SK-N-MC (cell line): ENCODE data around the gene LRMDA.

ENCODE experiments used
- DNase-seq: peaks from one replicate; pipeline ENCODE4 v3.0.0-alpha.2; 2011; ENCODE audit warnings: low read depth, low spot score
- H3K27ac ChIP-seq: fragments of 200-600 bp; sonication (generic); 2 replicates; pipeline ENCODE4 v1.5.1; 2016; ENCODE audit warnings: mixed run types
- H3K36me3 ChIP-seq: fragments of 200-600 bp; sonication (generic); 2 replicates; pipeline ENCODE4 v1.6.1; 2017; ENCODE audit warnings: antibody characterized with exemption, low read length, mixed read lengths; ENCODE audit not compliant: insufficient read depth
- H3K4me3 ChIP-seq: fragments of 200-600 bp; sonication (generic); 2 replicates; pipeline ENCODE4 v1.5.1; 2016
- H3K9ac ChIP-seq: fragments of 200-600 bp; sonication (generic); 2 replicates; pipeline ENCODE4 v1.8.0; 2017; ENCODE audit warnings: mixed run types, mixed read lengths; ENCODE audit not compliant: insufficient read length
- H3K9me3 ChIP-seq: fragments of 200-600 bp; sonication (generic); 2 replicates; pipeline ENCODE4 v1.6.1; 2017; ENCODE audit warnings: low read depth, mild to moderate bottlenecking, antibody characterized with exemption, low read length, moderate library complexity, mixed read lengths
- EZH2 ChIP-seq: fragments of 200-600 bp; sonication (generic); IDR thresholded peaks from one replicate; pipeline ENCODE4 v1.6.1; 2017; ENCODE audit warnings: antibody characterized with exemption
- FOXP2 ChIP-seq: optimal IDR thresholded peaks from 2 replicates; pipeline ENCODE3; 2011; ENCODE audit warnings: mild to moderate bottlenecking, moderate library complexity; ENCODE audit not compliant: insufficient read depth; ENCODE audit errors: extremely low read length, control extremely low read depth
- POLR2AphosphoS5 ChIP-seq: IDR thresholded peaks from 2 replicates; pipeline ENCODE4 v1.6.1; 2012; ENCODE audit warnings: mild to moderate bottlenecking, low read depth, low read length, borderline replicate concordance

The LRMDA gene

GRCh38 chr10:75899816-75900390 lies 468.5 kb downstream of the LRMDA start:
- TF ChIP-seq FOXP2 (no peak), EZH2 (no peak), POLR2AphosphoS5 (no peak)
- H3K4me3 ChIP-seq = no peak overlapping the region
- no peaks in the 10 kb centered on the region for H3K36me3 ChIP-seq
- H3K27ac ChIP-seq = no peak overlapping the region
- no peak overlapping the region for H3K9ac ChIP-seq
- no peak for DNase-seq
- no peaks in the 10 kb centered on the region for H3K9me3 ChIP-seq

- H3K9me3 ChIP-seq = no peaks in the 10 kb centered on the region
- DNase-seq = no peak
- no peak overlapping the region for H3K27ac ChIP-seq
- H3K36me3 ChIP-seq = no peaks in the 10 kb centered on the region
- no peak overlapping the region for H3K4me3 ChIP-seq
- H3K9ac ChIP-seq = no peak overlapping the region
- TF ChIP-seq POLR2AphosphoS5 (no peak), FOXP2 (no peak), EZH2 (no peak)
These were observed 471.4 kb downstream of the LRMDA start for GRCh38 chr10:75902816-75903215.

GRCh38 chr10:75904499-75905283 lies 473.3 kb downstream of the LRMDA start:
- TF ChIP-seq FOXP2 (no peak), EZH2 (no peak), POLR2AphosphoS5 (no peak)
- no peak overlapping the region for H3K9ac ChIP-seq
- no peaks in the 10 kb centered on the region for H3K9me3 ChIP-seq
- DNase-seq = no peak
- no peaks in the 10 kb centered on the region for H3K36me3 ChIP-seq
- no peak overlapping the region for H3K27ac ChIP-seq
- no peak overlapping the region for H3K4me3 ChIP-seq

GRCh38 chr10:75905490-75905889 lies 474.1 kb downstream of the LRMDA start:
- H3K9me3 ChIP-seq = no peaks in the 10 kb centered on the region
- TF ChIP-seq EZH2 (no peak), POLR2AphosphoS5 (no peak), FOXP2 (no peak)
- no peaks in the 10 kb centered on the region for H3K36me3 ChIP-seq
- no peak overlapping the region for H3K4me3 ChIP-seq
- no peak for DNase-seq
- no peak overlapping the region for H3K27ac ChIP-seq
- H3K9ac ChIP-seq = no peak overlapping the region

- Histone ChIP-seq H3K4me3 (no peak overlapping the region), H3K9ac (no peak overlapping the region), H3K27ac (no peak overlapping the region), H3K9me3 (no peaks in the 10 kb centered on the region), H3K36me3 (no peaks in the 10 kb centered on the region)
- TF ChIP-seq FOXP2 (no peak), EZH2 (no peak), POLR2AphosphoS5 (no peak)
- DNase-seq = no peak
These were observed 478.6 kb downstream of the LRMDA start for GRCh38 chr10:75910032-75910431.

GRCh38 chr10:75911426-75911825 lies 480.0 kb downstream of the LRMDA start:
- no peak for DNase-seq
- H3K4me3 ChIP-seq = no peak overlapping the region
- no peak overlapping the region for H3K27ac ChIP-seq
- no peaks in the 10 kb centered on the region for H3K9me3 ChIP-seq
- TF ChIP-seq POLR2AphosphoS5 (no peak), EZH2 (no peak), FOXP2 (no peak)
- H3K36me3 ChIP-seq = no peaks in the 10 kb centered on the region
- no peak overlapping the region for H3K9ac ChIP-seq

- no peak overlapping the region for H3K4me3 ChIP-seq
- H3K9ac ChIP-seq = no peak overlapping the region
- H3K36me3 ChIP-seq = no peaks in the 10 kb centered on the region
- no peaks in the 10 kb centered on the region for H3K9me3 ChIP-seq
- H3K27ac ChIP-seq = no peak overlapping the region
- no peak for TF ChIP-seq POLR2AphosphoS5
- no peak for TF ChIP-seq FOXP2
- no peak for TF ChIP-seq EZH2
- no peak for DNase-seq
These were observed 485.5 kb downstream of the LRMDA start for GRCh38 chr10:75916906-75917305.

- Histone ChIP-seq H3K36me3 (no peaks in the 10 kb centered on the region), H3K9ac (no peak overlapping the region), H3K4me3 (no peak overlapping the region), H3K27ac (no peak overlapping the region), H3K9me3 (no peaks in the 10 kb centered on the region)
- DNase-seq = no peak
- TF ChIP-seq FOXP2 (no peak), POLR2AphosphoS5 (no peak), EZH2 (no peak)
These were observed 488.5 kb downstream of the LRMDA start for GRCh38 chr10:75919913-75920312.
